Occipital lobe (tissue), 2 donors: ENCODE measurements around the gene RGS14. TPM values are rescaled to one million over a fixed set of nuclear protein-coding genes. Genes with fewer than 3 reads are reported as not detected.
"Not testable (repeated sequence)": the region's sequence is repeated elsewhere in the genome, so short reads cannot be mapped to it uniquely, and the experiment has no call there.

Experiments used
- DNase-seq: peaks from one replicate; lab custom pipeline; 2025; lab: John Stamatoyannopoulos, UW
- total RNA-seq: library from RNA; depleted of rRNA; stranded (reverse); fragments of >200 nt; gene quantifications from one replicate; pipeline ENCODE4 v1.2.3, GENCODE V29; 2014

Gene RGS14
- total RNA-seq, 1 donor from 2014 or later = 4.4 TPM

DNA sequence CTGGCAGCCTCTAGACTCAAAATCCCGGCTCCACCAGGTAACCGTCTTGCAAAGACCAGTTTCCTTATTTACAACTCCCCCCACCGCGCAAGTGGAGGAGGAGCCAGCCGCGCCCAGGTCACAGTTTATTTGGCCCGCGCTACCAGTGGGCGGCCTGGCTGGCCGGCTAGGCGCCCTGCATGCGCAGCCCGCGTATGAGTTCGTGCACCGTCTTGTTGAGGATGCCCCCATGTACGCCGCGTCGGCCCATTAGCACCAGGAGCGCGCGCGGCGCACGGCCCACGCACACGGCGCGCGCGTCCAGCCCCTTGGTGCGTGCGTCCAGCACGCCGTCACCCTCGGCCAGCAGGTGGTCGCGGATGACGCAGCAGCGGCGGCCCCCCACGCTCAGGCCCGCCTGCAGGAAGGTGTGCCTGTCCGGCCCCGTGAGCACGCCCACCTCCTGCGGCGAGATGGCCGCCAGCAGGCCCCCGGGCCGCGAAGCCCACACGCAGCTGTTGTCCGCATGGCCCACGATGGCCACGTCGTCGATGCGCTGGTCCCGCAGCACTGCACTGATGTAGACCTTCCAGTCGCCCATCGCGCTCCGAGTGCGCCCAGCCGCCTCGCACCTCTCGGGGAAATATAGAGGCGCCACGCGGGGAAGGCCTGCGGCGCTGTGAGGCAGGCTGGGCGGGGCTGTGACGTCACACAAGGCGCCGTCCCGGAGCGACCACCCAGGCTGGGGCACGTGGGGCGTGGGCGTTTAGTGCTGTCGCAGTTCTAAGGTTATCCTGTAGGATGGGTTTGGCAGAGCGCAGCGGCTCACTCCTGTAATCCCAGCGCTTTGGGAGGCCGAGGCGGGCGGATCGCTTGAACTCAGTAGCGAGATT lies 42.5 kb downstream of the RGS14 start, which contains the start of gene PFN3:
TSS of gene PFN3 (minus strand) at position 665 of the 872 bp plus-strand sequence. CDS start at position 580, 85 bp downstream.
- no peak for DNase-seq

DNA sequence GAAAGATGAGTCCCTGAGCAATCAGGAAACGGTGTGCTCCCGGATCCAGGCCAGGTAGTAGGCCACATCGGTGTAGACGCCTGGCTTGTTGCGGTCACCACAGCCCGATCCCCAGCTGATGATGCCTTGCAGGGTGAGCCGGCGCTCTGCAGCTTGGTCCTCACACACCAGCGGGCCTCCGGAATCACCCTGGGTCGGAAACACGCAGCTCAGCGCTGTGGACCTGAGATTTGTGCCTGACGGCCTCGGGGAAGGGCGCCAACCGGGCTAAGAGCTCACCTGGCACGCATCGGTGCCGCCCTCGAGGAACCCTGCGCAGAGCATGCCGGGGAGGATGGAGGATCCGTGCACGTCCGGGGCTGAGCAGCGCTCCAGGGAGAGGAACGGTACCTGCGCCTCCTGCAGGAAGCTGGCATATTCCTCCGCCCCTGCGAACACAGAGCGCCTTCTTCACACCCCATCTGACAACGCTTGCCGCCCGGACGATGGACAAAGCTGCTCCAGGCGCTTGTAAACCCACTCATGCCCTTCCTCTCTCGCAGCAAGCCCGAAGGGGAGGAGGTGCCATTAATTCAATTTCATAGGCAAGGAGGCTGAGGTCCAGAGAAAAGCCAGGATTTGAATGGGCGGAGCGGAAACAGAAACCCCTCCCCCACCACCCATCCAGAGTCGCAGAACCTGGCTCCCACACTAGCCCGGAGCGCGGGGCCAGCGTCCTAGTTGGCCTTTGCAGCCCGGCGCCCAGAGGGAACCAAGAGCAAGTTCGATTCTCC lies 44.7 kb downstream of the RGS14 start:
- no peak for DNase-seq

DNA sequence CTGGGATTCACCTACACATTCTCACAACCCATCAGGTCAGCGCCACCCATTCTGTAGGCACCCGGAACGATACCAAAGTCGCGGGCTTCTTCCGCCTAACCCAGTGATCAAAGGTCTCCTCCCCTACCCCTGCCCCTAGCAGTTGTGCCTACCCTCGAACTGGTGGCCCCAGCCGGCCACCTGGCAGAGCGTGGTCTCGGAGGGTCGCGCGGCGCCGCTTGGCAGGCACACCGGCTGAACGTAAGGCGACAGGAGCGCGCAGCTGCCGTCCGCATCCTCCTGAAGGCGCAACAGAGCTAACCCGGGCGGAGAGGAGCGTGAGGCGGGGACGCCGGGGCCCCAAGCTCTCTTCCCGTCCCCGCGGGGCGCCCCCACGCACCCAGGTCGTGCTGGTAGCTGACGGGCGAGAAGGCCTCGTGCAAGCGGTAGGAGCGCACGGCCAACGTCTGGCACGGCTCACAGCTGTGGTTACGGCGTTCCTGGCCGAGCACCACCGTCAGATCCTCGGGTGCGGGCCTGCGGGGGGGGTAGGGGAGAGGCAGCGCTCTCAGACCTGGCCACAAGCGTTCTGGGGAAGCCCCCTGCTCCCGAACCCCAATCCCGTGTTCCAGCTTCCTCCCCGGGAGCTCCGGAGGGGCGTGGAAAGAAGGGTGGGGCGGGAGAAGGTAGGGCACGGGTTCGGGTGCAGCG lies 45.5 kb downstream of the RGS14 start:
- no peak for DNase-seq

DNA sequence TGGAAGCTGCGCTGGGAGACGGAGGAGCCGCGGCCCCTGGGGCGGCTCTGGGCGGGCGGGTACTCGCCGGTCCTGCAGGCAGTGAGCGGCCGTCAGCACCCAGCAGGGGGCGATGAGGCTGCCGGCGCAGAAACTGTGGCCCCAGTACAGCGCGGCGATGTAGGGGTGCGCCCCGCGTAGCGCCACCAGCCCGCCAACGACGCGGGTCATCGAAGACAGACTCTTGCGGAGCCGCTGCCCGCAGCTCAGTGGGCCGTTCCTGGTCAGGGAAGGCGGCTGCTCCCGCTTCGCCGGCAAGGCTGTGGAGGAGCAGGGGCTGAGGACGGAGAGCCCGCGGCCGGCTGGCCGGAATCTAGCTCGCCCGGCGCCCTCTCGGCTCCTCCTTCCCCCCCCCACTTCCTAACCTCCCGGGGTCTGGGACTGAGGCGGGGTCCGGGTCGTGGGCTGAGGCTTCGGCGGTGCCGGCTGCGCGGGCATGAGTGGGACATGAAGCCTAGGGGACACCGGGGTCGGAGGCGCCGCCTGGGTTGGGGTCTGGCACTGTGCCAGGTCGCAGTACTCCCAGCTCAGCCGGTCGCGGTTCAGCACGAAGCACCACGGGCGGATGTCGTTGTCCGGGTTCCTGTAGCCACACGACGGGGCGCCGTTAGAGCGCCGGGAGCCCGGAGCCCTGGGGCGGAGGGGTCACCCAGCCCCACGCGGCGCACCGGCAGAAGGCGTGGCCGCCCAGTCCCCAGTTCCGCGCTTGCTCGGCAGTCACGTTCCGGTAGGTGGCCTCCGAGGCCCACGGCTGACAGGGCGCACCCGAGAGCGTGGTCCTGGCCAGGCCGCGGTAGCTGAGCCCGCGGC lies 46.3 kb downstream of the RGS14 start:
- DNase-seq = peak; percentile 54

DNA sequence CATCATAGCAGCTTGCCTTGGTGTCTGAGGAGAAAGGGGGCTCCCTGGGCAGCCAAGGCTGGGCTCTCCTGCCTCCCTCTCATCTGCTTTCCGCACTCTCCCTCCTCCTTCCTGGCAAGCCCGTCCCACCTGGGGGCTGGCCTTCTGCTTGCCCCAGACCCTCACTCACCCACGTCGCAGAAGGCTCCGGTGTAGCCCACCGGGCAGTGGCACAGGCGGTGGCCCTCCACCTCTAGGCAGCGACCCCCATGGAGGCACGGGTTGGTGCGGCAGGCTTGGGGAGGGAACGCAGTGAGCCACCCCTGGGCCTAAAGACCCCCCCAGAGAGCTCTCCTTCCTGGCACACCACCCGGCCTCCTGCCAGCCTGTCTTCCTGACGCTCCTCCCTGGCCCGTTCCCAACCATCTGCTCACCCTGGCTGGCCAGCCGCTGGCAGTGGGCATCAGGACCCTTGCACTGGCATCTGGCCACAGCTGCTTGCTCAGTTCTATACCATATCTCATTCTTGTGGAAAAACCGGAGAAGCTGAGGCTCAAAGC lies 47.0 kb downstream of the RGS14 start:
- DNase-seq = no peak

DNA sequence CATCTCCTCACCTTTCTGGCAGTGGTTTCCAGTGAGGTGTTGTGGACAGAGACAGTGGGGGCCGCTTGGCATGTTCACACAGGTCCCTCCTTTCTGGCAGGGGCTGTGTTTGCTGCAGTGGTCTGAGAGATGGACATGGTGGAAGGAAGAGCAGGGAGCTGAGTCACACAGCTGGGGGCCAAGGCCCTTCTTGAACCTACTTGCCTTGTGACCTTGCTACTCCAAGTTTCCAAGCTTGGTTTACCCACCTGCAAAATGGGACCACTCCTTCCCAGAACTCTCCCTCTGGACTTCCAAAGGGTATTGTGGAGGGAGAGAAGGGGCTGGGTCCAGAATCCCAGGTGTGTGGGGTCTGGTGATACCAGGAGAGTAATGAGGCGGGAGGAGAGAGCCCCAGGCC lies 47.6 kb downstream of the RGS14 start:
- no peak for DNase-seq

DNA sequence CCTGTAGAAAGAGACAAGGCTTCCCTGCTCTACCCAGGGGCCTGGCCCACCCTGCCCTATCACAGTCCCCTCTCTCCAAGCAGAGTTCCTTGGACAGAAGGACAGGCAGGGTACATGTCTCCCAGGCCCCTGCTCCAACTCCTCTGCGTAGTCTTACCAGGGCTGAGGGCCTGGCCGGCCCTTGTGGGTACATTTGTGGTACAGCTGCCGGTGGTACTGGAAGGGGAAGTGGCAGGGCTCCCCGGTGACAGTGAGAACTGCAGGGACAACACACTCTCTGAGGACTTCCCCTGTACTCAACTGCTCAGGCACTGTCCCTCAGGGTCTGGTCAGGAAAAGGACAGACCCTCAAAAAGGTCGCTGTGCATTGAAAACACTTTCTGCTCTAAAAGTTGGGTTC lies 48.1 kb downstream of the RGS14 start:
- DNase-seq = no peak

DNA sequence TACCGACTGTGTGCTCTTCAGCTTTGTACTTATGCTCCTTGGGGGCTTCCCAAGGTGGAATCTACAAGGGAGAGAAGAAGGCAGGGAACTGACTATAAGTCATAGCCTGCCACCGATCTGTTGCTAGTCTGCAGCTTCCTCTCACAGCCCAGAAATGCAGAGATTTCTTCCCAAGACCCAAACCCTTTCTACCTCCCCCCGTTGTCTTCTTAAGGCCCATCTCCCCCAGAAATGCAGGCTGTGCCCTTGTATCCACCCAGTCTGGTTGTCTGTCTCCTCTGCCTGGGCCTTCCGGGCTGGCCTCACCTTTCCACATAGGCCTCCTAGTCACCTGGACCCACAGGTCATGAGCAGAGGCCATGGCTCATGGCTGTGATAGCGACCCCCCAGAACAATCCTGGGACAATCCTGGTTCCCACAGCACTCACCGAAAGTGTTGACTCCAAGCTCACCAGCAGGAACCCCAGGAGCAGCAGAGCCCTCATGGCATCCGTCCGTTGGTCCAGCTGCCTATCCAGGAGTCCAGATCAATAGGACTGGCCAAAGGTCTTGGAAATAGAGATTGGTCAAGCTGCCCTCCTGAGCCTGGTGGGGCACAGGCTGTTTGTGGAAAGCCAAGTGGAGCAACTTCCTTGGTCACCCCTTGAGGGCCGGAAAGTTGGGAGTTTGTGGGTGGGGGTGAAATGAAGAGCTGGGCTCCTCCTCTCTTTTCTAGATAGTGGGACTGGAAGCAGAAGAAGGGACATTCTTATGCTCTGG lies 51.5 kb downstream of the RGS14 start, which contains the start of gene F12:
TSS of gene F12 (minus strand) at position 522 of the 759 bp plus-strand sequence. CDS start at position 485, 37 bp downstream.
- DNase-seq = no peak

DNA sequence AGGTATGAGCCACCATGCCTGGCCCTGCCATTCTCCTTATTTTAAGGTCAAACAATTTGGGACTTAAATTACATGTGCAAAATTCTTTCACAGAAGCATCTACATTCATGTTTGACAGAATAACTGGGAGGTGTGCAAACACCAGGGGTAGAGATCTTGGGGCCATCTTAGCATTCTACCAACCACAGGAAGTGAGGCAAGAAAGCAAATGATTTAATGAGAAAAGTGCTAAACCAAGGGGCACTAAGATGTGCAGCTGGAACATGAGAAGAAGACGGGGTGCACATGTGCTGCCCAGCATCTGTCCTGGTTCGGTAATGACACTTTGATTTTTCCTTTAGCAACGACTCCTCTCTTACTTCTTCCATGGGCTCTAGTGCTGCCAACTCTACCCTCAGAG lies 52.9 kb downstream of the RGS14 start:
- DNase-seq = no peak

DNA sequence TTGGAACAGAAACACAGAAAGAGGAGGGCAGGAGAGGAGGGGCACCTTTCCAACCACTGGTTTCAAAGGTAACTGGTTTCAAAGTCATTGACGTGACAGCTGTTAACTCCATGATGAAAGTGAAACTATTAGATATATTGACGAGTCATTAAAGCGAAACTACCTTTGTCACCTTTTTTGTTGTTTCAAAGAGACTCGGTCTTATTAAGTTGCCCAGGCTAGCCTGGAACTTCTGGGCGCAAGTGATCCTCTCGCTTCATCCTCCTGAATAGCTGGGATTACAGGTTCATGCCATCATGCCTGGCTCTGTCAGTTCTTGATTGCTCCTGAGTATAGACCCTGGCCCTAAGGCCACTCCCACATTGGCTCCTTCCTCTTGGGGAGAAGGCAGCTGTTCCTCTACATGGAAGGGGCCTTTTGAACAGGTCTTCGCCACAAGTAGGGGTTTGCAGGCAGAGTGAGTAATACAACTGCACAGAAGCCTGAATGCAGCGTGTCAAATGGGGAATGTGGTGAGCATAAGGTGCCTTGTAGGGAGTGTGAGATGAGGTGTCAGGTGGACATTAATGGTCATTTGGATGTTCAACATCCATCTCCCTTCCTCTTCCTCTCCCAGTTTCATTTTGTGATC lies 55.0 kb downstream of the RGS14 start:
- DNase-seq = no peak

DNA sequence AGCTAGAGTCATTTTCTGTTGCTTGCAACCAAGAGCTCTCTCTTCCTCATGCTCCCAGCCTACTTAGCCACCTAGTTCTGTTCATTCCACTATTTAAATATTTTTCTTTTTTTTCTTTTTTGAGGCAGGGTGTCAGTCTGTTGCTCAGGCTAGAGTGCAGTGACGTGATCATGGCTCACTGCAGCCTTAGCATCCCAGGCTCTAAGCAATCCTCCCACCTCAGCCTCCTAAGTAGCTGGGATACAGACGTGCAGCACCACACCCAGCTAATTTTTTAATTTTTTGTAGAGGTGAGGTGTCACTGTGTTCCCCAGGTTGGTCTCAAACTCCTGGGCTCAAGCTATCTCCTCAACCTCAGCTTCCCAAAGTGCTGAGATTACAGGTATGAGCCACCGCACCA lies 56.8 kb downstream of the RGS14 start:
- no peak for DNase-seq

DNA sequence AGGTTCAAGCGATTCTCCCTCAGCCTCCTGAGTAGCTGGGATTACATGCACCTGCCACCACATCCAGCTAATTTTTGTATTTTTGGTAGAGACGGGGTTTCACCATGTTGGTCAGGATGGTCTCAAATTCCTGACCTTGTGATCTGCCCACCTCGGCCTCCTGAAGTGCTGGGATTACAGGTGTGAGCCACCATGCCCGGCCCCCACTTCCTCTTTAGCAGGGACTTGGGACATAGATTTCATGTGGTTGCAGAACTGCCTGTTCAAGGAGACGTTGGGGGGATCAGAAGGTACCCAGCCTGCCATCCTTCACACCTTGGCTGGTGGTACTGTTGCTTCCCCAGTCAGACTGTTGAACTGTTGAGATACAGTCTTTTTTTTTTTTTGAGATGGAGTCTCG lies 59.4 kb downstream of the RGS14 start:
- DNase-seq = not testable (repeated sequence)

DNA sequence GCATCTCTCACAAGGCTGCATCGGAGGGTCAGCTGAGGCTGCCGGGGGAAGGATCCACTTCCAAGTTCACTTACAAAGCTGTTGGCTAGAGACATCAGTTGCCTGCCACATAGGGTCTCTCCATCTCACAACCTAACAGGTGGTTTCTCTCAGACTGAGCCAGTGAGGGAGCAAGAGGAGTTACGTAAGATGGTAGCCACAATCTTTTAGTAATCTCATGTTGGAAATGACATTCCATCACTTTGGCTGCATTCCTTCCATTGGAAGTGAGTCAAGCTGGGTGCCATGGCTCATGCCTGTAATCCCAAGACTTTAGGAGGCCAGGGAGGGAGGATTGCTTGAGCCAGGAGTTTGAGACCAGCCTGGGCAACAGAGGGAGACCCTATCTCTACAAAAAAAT lies 61.3 kb downstream of the RGS14 start:
- no peak for DNase-seq

DNA sequence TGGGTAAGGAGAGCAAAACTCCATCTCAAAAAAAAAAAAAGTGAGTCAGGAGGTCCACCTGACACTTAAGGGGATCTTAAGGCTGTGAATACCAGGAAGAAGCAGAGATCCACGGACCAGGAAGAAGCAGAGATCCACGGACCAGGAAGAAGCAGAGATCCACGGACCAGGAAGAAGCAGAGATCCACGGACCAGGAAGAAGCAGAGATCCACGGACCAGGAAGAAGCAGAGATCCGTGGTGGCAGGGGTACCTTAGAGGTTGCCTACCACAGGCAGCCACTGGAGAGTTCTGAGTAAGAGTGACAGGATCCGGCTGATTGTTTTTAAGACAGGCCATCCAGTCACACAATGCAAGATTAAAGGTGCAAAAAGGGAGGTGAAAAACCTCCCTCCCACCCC lies 62.7 kb downstream of the RGS14 start:
- DNase-seq = not testable (repeated sequence)

DNA sequence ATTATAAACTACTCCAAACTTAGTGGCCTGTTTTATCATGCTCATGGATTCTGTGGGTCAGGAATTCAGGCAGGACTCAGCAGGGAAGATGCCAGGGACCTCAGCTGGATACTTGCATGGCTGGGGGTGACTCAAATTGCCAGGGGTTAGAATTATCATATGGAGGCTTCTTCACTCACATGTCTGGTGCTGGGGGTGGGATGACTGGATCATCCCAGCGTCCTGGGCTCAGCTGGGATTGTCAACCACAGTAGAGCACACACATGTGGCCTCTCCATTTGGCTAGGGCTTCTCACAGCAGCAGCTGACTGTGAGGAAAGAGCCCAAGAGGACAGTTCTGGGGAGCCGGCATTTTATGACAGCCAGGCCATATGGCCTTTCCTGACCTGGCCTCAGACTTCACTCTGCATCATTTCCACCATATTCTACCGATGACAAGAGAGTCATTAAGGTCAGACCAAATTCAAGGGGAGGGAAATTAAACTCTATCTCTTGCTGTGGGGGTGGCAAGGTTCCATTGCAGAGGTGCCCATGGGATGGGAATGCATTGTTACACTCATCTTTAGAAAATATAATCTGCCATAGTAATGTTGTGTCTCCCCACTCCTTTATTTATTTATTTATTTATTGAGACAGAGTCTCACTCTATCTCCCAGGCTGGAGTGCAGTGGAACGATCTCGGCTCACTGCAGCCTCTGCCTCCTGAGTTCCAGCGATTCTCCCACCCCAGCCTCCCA lies 63.5 kb downstream of the RGS14 start:
- DNase-seq = no peak
